B cell (primary cell): ENCODE measurements around the gene CACNA2D1.

ENCODE experiments used
- EZH2 ChIP-seq: IDR thresholded peaks from 2 replicates; pipeline ENCODE4 v1.6.1; 2012; ENCODE audit warnings: borderline replicate concordance, low read depth, mild to moderate bottlenecking, moderate library complexity, low read length; ENCODE audit not compliant: insufficient read depth, poor library complexity, severe bottlenecking
- TF ChIP-seq, protein P1 (sequence below): fragments of 200-600 bp; IDR thresholded peaks from one replicate; pipeline ENCODE4 v1.8.0; 2022; ENCODE audit warnings: antibody characterized with exemption, mild to moderate bottlenecking

DNA sequence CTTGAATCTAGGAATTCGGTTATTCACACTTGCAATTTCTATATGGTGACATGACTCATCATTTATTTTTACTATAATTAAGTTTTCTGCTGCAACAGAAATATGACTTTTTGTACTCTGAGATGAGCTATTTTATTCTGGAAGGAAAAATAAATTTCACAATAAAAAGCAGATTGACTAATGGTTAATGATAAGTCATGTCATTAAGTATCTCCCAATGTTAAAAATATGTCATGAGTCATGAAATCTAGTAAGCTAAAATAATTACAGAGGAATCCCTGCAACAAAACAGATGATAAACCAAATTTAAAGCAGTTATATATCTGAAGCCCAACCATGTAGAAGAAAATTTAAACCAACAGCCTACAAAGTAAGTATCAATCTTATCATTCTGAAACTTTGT lies 149.2 kb downstream of the CACNA2D1 start:
- TF ChIP-seq, protein P1, sequence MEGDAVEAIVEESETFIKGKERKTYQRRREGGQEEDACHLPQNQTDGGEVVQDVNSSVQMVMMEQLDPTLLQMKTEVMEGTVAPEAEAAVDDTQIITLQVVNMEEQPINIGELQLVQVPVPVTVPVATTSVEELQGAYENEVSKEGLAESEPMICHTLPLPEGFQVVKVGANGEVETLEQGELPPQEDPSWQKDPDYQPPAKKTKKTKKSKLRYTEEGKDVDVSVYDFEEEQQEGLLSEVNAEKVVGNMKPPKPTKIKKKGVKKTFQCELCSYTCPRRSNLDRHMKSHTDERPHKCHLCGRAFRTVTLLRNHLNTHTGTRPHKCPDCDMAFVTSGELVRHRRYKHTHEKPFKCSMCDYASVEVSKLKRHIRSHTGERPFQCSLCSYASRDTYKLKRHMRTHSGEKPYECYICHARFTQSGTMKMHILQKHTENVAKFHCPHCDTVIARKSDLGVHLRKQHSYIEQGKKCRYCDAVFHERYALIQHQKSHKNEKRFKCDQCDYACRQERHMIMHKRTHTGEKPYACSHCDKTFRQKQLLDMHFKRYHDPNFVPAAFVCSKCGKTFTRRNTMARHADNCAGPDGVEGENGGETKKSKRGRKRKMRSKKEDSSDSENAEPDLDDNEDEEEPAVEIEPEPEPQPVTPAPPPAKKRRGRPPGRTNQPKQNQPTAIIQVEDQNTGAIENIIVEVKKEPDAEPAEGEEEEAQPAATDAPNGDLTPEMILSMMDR, result no peak
- no peak for TF ChIP-seq EZH2
